NB4 (cell line): ENCODE data around the gene ANKRD24.

ENCODE experiments used
- MYC ChIP-seq: IDR thresholded peaks from 2 replicates; pipeline ENCODE4 v1.6.1; 2011; ENCODE audit warnings: low read depth, low read length
- POLR2A ChIP-seq: IDR thresholded peaks from 2 replicates; pipeline ENCODE4 v1.6.1; 2011; ENCODE audit warnings: mild to moderate bottlenecking; ENCODE audit not compliant: insufficient read length; ENCODE audit errors: extremely low read depth

DNA sequence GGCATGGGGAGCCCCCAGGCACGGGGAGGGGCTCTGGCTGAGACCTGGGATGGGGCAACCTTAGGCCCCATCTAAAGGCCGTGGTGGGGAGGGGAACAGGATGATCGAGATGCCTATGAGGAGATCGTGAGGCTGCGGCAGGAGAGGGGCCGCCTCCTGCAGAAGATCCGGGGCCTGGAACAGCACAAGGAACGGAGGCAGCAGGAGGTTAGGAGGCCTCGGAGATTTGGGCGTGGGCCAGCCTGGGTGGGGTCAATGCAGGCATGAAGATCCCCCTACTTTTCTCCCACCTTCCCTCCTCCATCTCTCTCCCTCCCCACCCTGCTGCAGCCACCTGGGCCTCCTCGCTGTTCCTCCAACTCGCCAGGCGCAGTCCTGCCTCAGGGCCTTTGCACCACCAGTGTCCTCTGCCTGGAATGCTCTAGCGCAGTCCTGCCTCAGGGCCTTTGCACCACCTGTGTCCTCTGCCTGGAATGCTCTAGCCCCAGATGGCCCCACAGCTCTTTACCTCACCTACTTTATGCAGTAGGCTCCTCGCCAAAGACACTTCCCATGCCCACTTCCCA lies 27.8 kb downstream of the ANKRD24 start:
- TF ChIP-seq POLR2A = no peak
- TF ChIP-seq MYC = no peak
